CD14-positive monocyte (primary cell): ENCODE measurements around the gene GDF10. TPM values are rescaled to one million over a fixed set of nuclear protein-coding genes. Genes with fewer than 3 reads are reported as not detected.

Source experiments
- DNase-seq, 3 donors: peaks; one replicate each; pipeline ENCODE4 v3.0.0-alpha.2; 2011 to 2022
- H2AFZ ChIP-seq: 2 replicates; pipeline ENCODE4 v1.6.0; 2012; ENCODE audit warnings: mild to moderate bottlenecking, low read depth, low read length, inconsistent platforms; ENCODE audit not compliant: insufficient read depth, poor library complexity, severe bottlenecking
- H3K27ac ChIP-seq, 2 donors: 1 replicate in 1 of 2; 2 replicates in 1 of 2; pipeline ENCODE4 v1.5.1; 2012 to 2013; ENCODE audit warnings: low read length in 2 of 2, control low read depth in 1 of 2, inconsistent platforms in 1 of 2, low read depth in 1 of 2, mild to moderate bottlenecking in 1 of 2
- H3K27me3 ChIP-seq, 2 donors: one replicate each; pipeline versions ENCODE4 v1.6.0 to v1.6.1; 2011 to 2013; ENCODE audit warnings: low read length in 2 of 2; ENCODE audit not compliant: control insufficient read depth in 2 of 2, insufficient read depth in 2 of 2
- H3K36me3 ChIP-seq, 2 donors: replicated peaks in 1 of 2; 1 replicate in 1 of 2; 2 replicates in 1 of 2; pipeline versions ENCODE4 v1.5.1 to v1.6.1; 2012 to 2013; ENCODE audit warnings: low read length in 2 of 2, control low read depth in 1 of 2, inconsistent platforms in 1 of 2, mild to moderate bottlenecking in 1 of 2; ENCODE audit not compliant: insufficient read depth in 2 of 2, control insufficient read depth in 1 of 2
- H3K4me1 ChIP-seq, 2 donors: 1 replicate in 1 of 2; 2 replicates in 1 of 2; pipeline versions ENCODE4 v1.5.1 to v1.6.1; 2012 to 2013; ENCODE audit warnings: low read length in 2 of 2, control low read depth in 1 of 2, inconsistent platforms in 1 of 2, mild to moderate bottlenecking in 1 of 2, moderate library complexity in 1 of 2; ENCODE audit not compliant: insufficient read depth in 2 of 2, control insufficient read depth in 1 of 2
- H3K4me2 ChIP-seq: replicated peaks from 2 replicates; pipeline ENCODE3; 2012; ENCODE audit warnings: low read length, moderate library complexity, mild to moderate bottlenecking; ENCODE audit not compliant: poor library complexity, severe bottlenecking; ENCODE audit errors: extremely low read depth
- H3K4me3 ChIP-seq, 3 experiments: fragments of 200-600 bp in 1 of 3; sonication (generic) in 1 of 3; replicated peaks in 1 of 3; 1 replicate in 2 of 3; 2 replicates in 1 of 3; pipeline ENCODE4 v1.5.1; 2011 to 2013; ENCODE audit warnings: low read length in 3 of 3, mild to moderate bottlenecking in 3 of 3, control low read depth in 2 of 3, low read depth in 2 of 3, inconsistent platforms in 1 of 3, moderate library complexity in 1 of 3
- H3K79me2 ChIP-seq: 2 replicates; pipeline ENCODE4 v1.6.0; 2012; ENCODE audit warnings: mild to moderate bottlenecking, control low read depth, inconsistent platforms, low read length, moderate library complexity; ENCODE audit not compliant: insufficient read depth
- H3K9ac ChIP-seq: 2 replicates; pipeline ENCODE4 v1.6.0; 2017; ENCODE audit warnings: low read length, mild to moderate bottlenecking; ENCODE audit not compliant: insufficient read depth, poor library complexity, severe bottlenecking
- H3K9me3 ChIP-seq, 2 donors: replicated peaks in 1 of 2; 1 replicate in 1 of 2; 2 replicates in 1 of 2; pipeline versions ENCODE4 v1.5.1 to v1.6.1; 2012 to 2013; ENCODE audit warnings: low read length in 2 of 2, control low read depth in 1 of 2; ENCODE audit not compliant: control insufficient read depth in 1 of 2, insufficient read depth in 1 of 2
- H4K20me1 ChIP-seq: 2 replicates; pipeline ENCODE4 v1.6.0; 2012; ENCODE audit warnings: mild to moderate bottlenecking, low read length, control low read depth, moderate library complexity; ENCODE audit not compliant: insufficient read depth
- H3K27ac Mint-ChIP-seq, 7 donors: one replicate each; pipeline ENCODE4 v1.8.0; 2020; ENCODE audit warnings: mild to moderate bottlenecking in 7 of 7, mixed read lengths in 7 of 7, moderate library complexity in 6 of 7, inconsistent platforms in 2 of 7
- H3K27me3 Mint-ChIP-seq, 3 donors: one replicate each; pipeline ENCODE4 v1.8.0; 2021 to 2022; ENCODE audit warnings: low read depth in 3 of 3, mild to moderate bottlenecking in 3 of 3, mixed read lengths in 3 of 3, moderate library complexity in 3 of 3, inconsistent platforms in 1 of 3
- H3K36me3 Mint-ChIP-seq, 2 donors: one replicate each; pipeline ENCODE4 v1.8.0; 2020; ENCODE audit warnings: mixed read lengths in 2 of 2, inconsistent platforms in 1 of 2, mild to moderate bottlenecking in 1 of 2
- H3K4me1 Mint-ChIP-seq: one replicate; pipeline ENCODE4 v1.8.0; 2020; ENCODE audit warnings: mild to moderate bottlenecking, mixed read lengths
- H3K4me3 Mint-ChIP-seq, 2 donors: one replicate each; pipeline ENCODE4 v1.8.0; 2020; ENCODE audit warnings: mild to moderate bottlenecking in 2 of 2, mixed read lengths in 2 of 2, moderate library complexity in 1 of 2
- H3K9me3 Mint-ChIP-seq, 7 donors: one replicate each; pipeline ENCODE4 v1.8.0; 2020 to 2022; ENCODE audit warnings: mixed read lengths in 7 of 7, mild to moderate bottlenecking in 6 of 7, moderate library complexity in 6 of 7, inconsistent platforms in 2 of 7
- WGBS: methylation state at CpG from one replicate; pipeline ENCODE4 v1.1.5; 2013; ENCODE audit warnings: missing lambda C conversion rate; ENCODE audit not compliant: insufficient coverage; 5-methylcytosine and 5-hydroxymethylcytosine counted together
- intact Hi-C, 2 donors: fragments of 100-400 bp; cut with micrococcal nuclease; formaldehyde crosslinking; loops; one replicate each; pipeline versions ENCODE4 v1.15.0 to v1.15.1; 2023
- polyA plus RNA-seq, 3 donors: library from polyadenylated mRNA; depleted of rRNA in 1 of 3; unstranded in 2 of 3; stranded (reverse) in 1 of 3; fragments of 300-500 nt in 2 of 3; fragments of >200 nt in 1 of 3; fragmentation: Illumina TruSeq in 2 of 3; gene quantifications; 1 replicate in 2 of 3; 2 replicates in 1 of 3; pipeline ENCODE4 v1.2.3, GENCODE V29; 2012 to 2021
- TF ChIP-seq, protein P1 (sequence below): fragments of 200-600 bp; IDR thresholded peaks from one replicate; pipeline ENCODE4 v1.8.0; 2022; ENCODE audit warnings: antibody characterized with exemption, mild to moderate bottlenecking

Gene GDF10
- polyA plus RNA-seq, 3 donors, result not detected

DNA sequence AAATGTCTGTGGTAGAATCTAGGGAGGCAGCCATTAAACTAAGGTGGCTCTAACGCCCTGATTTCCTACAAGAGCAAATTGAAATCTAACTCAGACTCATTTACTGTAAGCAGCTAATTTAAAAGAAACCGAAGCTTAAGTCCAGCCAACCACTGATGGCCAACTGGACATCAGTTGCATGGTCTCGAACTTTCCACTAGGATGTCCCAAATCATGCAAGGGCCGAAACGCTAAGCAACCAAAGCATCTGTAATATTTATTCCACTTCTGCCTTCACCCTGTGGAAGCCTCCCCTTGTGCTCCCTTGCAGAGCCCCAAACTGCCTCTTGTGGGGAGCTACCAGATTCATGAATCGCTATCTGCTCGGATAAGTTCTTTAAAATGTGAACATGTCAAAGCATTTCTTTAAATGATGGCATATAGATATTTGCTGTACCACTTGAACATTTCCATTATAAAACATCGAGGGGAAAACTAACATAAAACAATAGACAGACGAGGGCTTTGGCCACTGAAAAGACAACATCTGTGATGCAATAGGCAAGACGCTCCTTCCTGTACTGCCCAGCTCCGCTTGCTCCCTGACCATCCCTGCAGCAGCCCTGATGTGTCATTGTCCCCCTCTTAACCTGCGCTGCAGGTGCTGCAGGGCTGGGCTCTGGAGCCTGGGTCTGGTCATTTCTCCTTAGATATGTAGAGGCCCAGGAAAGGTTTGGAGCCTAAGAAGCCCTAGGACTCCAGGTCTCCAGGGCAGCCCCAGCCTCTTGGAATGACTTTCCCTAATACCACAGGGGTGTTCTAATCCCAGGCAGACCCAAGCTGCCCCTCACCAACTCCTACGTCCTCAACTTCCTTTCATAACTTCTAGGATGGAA is 45.2 kb downstream of the GDF10 start:
- H4K20me1 ChIP-seq, result no peaks in the 10 kb centered on the region
- Mint-ChIP-seq H3K4me1 (peaks cover 4% of the 10 kb centered on the region), H3K27me3 (peaks cover 0 to 6% (median 6%) of the 10 kb centered on the region in 3 donors), H3K9me3 (peaks cover 0 to 2% (median 0%) of the 10 kb centered on the region in 7 donors), H3K27ac (no peak overlapping the region), H3K36me3 (no peaks in the 10 kb centered on the region), H3K4me3 (no peak overlapping the region)
- WGBS, result 87% methylated on average over 8 of the region's 13 CpGs
- TF ChIP-seq, protein P1, sequence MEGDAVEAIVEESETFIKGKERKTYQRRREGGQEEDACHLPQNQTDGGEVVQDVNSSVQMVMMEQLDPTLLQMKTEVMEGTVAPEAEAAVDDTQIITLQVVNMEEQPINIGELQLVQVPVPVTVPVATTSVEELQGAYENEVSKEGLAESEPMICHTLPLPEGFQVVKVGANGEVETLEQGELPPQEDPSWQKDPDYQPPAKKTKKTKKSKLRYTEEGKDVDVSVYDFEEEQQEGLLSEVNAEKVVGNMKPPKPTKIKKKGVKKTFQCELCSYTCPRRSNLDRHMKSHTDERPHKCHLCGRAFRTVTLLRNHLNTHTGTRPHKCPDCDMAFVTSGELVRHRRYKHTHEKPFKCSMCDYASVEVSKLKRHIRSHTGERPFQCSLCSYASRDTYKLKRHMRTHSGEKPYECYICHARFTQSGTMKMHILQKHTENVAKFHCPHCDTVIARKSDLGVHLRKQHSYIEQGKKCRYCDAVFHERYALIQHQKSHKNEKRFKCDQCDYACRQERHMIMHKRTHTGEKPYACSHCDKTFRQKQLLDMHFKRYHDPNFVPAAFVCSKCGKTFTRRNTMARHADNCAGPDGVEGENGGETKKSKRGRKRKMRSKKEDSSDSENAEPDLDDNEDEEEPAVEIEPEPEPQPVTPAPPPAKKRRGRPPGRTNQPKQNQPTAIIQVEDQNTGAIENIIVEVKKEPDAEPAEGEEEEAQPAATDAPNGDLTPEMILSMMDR, result no peak
- H3K9ac ChIP-seq, result no peak overlapping the region
- H3K4me1 ChIP-seq, result peaks cover 3 to 5% of the 10 kb centered on the region in 2 donors
- H3K27ac ChIP-seq, result no peak overlapping the region
- intact Hi-C loops, result no loop called here
- H3K4me2 ChIP-seq, result no peak overlapping the region
- H2AFZ ChIP-seq, result no peak overlapping the region
- no peak for DNase-seq
- H3K27me3 ChIP-seq, result no peaks in the 10 kb centered on the region
- no peak overlapping the region for H3K4me3 ChIP-seq
- H3K36me3 ChIP-seq, result no peaks in the 10 kb centered on the region
- H3K9me3 ChIP-seq, result no peaks in the 10 kb centered on the region
- no peaks in the 10 kb centered on the region for H3K79me2 ChIP-seq

DNA sequence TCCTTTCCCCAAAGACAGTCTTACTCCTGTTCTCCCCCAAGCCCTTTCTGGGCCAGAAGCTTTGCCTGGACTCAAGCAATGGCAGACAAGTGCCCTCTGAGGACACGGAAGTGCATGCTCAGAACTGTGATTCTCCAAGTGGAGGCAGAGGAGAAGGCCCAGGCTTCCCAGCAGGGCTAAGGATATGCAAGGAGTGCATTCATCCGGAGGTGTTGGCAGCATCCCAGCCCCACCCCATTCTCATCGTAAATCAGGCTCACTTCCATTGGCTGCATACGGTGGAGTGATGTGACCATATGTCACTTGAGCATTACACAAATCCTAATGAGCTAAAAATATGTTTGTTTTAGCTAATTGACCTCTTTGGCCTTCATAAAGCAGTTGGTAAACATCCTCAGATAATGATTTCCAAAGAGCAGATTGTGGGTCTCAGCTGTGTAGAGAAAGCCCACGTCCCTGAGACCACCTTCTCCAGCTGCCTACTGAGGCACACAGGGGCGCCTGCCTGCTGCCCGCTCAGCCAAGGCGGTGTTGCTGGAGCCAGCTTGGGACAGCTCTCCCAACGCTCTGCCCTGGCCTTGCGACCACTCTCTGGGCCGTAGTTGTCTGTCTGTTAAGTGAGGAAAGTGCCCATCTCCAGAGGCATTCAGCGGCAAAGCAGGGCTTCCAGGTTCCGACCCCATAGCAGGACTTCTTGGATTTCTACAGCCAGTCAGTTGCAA is 46.7 kb downstream of the GDF10 start:
- no peak overlapping the region for H3K27ac ChIP-seq
- no peaks in the 10 kb centered on the region for H3K79me2 ChIP-seq
- no peaks in the 10 kb centered on the region for H3K27me3 ChIP-seq
- WGBS, result 98% methylated on average over 6 of the region's 13 CpGs
- no peaks in the 10 kb centered on the region for H3K36me3 ChIP-seq
- H3K4me1 ChIP-seq, result no peaks in the 10 kb centered on the region
- no peaks in the 10 kb centered on the region for H3K9me3 ChIP-seq
- DNase-seq, result no peak
- Mint-ChIP-seq H3K27ac (no peak overlapping the region), H3K4me3 (no peak overlapping the region), H3K9me3 (peaks cover 0 to 1% (median 0%) of the 10 kb centered on the region in 7 donors), H3K4me1 (no peaks in the 10 kb centered on the region), H3K27me3 (peaks cover 0 to 6% (median 3%) of the 10 kb centered on the region in 3 donors), H3K36me3 (no peaks in the 10 kb centered on the region)
- H4K20me1 ChIP-seq, result no peaks in the 10 kb centered on the region
- intact Hi-C loops, result no loop called here
- TF ChIP-seq, protein P1, result no peak
- H3K4me3 ChIP-seq, result no peak overlapping the region
- H3K4me2 ChIP-seq, result no peak overlapping the region
- no peak overlapping the region for H3K9ac ChIP-seq
- no peak overlapping the region for H2AFZ ChIP-seq
